Lower leg skin (tissue), 3 donors: Measurements from ENCODE around the gene TENT4A.

Experiments used
- CTCF ChIP-seq, 3 donors: fragments of 450-650 bp; IDR thresholded peaks; one replicate each; pipeline ENCODE4 v1.5.1; 2016; ENCODE audit warnings: antibody characterized with exemption in 3 of 3, mild to moderate bottlenecking in 3 of 3, moderate library complexity in 2 of 3
- POLR2A ChIP-seq, 2 donors: fragments of 450-650 bp; IDR thresholded peaks; one replicate each; pipeline ENCODE4 v1.6.1; 2016 to 2017; ENCODE audit warnings: antibody characterized with exemption in 2 of 2, mild to moderate bottlenecking in 1 of 2, moderate library complexity in 1 of 2

- TF ChIP-seq CTCF (IDR thresholded peaks at IDR 0.05): no peak
- TF ChIP-seq POLR2A (IDR thresholded peaks at IDR 0.05): no peak
Observed at GRCh38 chr5:6723816-6724300, 10.6 kb downstream of the TENT4A start.
